ENCODE measurements around the gene REPS1. TPM values are rescaled to one million over a fixed set of nuclear protein-coding genes. Genes with fewer than 3 reads are reported as not detected.
"Not testable (repeated sequence)": the region's sequence is repeated elsewhere in the genome, so short reads cannot be mapped to it uniquely, and the experiment has no call there.

The REPS1 gene
- total RNA-seq, 2 donors from 2014 or later: 19.5 to 29.0 TPM

DNA sequence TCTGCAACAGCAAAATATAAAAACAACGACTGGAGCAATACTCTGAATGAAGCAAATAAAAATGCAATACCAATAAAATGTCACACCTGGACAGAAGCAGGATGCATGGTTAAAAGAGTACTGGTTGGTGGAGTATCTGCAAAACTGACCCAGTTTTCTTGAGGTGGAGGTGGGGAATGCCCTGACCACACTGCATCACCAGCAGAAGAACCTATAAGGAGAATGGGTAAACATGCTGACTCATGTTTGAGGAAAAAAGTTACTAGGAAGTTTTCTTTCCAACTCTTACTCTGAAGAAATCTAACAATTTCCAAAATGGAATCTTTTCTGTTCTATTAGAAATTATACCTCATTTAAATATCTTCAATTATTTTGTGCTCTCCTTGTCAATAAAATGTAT lies 43.6 kb downstream of the REPS1 start:
- TF ChIP-seq CTCF (IDR thresholded peaks at IDR 0.05) (no peak), POLR2A (IDR thresholded peaks at IDR 0.05) (no peak)
- 77 to 79% methylated on average over 1 of the region's 1 CpG for WGBS, 2 donors
- Histone ChIP-seq H3K4me3 (no peak overlapping the region), H3K27me3 (no peaks in the 10 kb centered on the region), H3K9me3 (no peaks in the 10 kb centered on the region), H3K36me3 (replicated peaks in 1 of 2; ENCODE audit: insufficient read depth in 1 of 2, low read depth in 2 of 2) (peaks cover 0 to 13% of the 10 kb centered on the region in 2 donors), H3K4me1 (peaks cover 6% of the 10 kb centered on the region), H3K27ac (no peak overlapping the region)
- no peak for DNase-seq
- intact Hi-C loops (cut with DNase I): no loop called here
- ATAC-seq: no peak

DNA sequence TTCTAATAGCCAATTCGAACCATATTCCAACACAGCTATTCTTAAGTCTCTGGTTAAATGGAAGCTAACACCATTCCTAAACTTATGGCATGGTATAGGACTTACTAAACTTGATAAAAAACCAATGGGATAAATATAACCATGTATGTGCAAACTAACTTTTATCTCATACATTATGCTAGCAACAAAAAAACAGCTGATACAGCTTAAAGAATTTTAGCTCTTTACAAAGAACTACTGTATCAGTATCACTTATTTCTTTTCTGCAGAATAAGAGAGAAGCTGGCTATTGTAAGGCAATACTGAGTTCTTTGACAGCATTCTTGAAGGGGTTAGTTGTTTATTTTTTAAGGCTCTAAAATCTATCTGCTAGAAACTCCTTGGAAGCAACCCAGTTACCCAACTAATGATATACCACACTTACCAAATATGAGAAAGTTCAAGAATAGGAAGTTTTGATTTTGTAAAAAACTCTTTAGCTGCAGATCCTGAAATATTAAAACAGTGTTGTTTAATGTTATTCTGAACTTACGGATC lies 44.9 kb downstream of the REPS1 start:
- 95 to 97% methylated on average over 2 of the region's 2 CpGs for WGBS, 2 donors
- H3K4me3 ChIP-seq: no peak overlapping the region
- no peak for ATAC-seq
- no peaks in the 10 kb centered on the region for H3K9me3 ChIP-seq
- H3K4me1 ChIP-seq: no peaks in the 10 kb centered on the region
- no peak overlapping the region for H3K27ac ChIP-seq
- H3K27me3 ChIP-seq: no peaks in the 10 kb centered on the region
- TF ChIP-seq CTCF (IDR thresholded peaks at IDR 0.05) (no peak), POLR2A (IDR thresholded peaks at IDR 0.05) (no peak)
- no peak for DNase-seq
- intact Hi-C loops (cut with DNase I): no loop called here
- peaks cover 0 to 13% of the 10 kb centered on the region in 2 donors for H3K36me3 ChIP-seq (replicated peaks in 1 of 2; ENCODE audit: insufficient read depth in 1 of 2, low read depth in 2 of 2)

GRCh38 chr6:138936873-138937272 lies 51.2 kb downstream of the REPS1 start:
- H3K4me1 ChIP-seq; ATAC-seq; intact Hi-C loops (cut with DNase I); H3K9me3 ChIP-seq; H3K4me3 ChIP-seq; DNase-seq; H3K36me3 ChIP-seq (replicated peaks in 1 of 2; ENCODE audit: insufficient read depth in 1 of 2, low read depth in 2 of 2); H3K27me3 ChIP-seq; H3K27ac ChIP-seq: not testable (repeated sequence)
- WGBS, 2 donors: 93 to 100% methylated on average over 1 of the region's 1 CpG

DNA sequence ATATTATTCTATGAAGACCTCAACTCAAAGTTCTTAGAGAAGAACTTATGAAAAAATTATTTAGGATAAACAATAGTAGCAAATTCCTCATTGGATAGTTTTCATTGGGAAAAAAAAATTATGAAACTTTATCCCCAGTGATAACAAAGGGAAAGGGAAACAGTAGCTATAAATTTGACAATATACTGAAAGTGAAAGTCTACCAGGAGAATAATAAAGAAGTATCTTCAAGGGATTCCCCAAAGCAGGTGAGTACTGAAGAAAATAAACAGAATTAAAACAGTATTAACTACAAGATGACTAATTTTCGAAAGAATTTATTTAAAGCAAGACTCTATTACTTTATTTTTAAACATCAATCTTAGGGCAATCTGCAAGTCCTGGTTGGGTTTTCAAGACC lies 56.4 kb downstream of the REPS1 start:
- Histone ChIP-seq H3K4me3 (no peak overlapping the region), H3K4me1 (no peaks in the 10 kb centered on the region), H3K27me3 (no peaks in the 10 kb centered on the region), H3K9me3 (no peaks in the 10 kb centered on the region), H3K27ac (no peak overlapping the region), H3K36me3 (replicated peaks in 1 of 2; ENCODE audit: insufficient read depth in 1 of 2, low read depth in 2 of 2) (no peaks in the 10 kb centered on the region)
- WGBS, 2 donors: 89 to 91% methylated on average over 1 of the region's 1 CpG
- intact Hi-C loops (cut with DNase I): no loop called here
- TF ChIP-seq POLR2A (IDR thresholded peaks at IDR 0.05) (no peak), CTCF (IDR thresholded peaks at IDR 0.05) (no peak)
- DNase-seq: no peak
- no peak for ATAC-seq

DNA sequence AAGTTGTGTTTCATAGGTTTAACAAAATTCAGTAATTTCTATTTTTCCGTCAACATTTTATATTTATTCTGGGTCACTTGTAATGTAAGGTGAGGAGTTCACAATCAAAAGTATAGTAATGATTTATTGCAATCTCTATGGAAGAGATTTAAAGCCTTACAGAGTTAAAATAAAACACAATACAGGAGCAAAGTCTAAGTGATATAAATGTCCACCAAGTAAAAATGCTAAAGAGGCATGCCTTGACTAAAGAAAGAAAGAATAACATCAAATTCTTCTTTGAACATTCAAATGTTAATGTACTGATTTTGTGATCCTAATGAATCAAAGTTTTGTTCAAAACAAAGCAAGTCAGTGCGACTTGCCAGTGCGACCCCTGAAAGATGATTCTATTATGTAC lies 61.5 kb downstream of the REPS1 start:
- 96 to 97% methylated on average over 3 of the region's 3 CpGs for WGBS, 2 donors
- DNase-seq (no peak), ATAC-seq (no peak)
- H3K27ac ChIP-seq: no peak overlapping the region
- H3K36me3 ChIP-seq (replicated peaks in 1 of 2; ENCODE audit: insufficient read depth in 1 of 2, low read depth in 2 of 2): no peaks in the 10 kb centered on the region
- TF ChIP-seq POLR2A (IDR thresholded peaks at IDR 0.05): no peak
- TF ChIP-seq CTCF (IDR thresholded peaks at IDR 0.05): no peak
- intact Hi-C loops (cut with DNase I): no loop called here
- no peaks in the 10 kb centered on the region for H3K27me3 ChIP-seq
- no peaks in the 10 kb centered on the region for H3K9me3 ChIP-seq
- H3K4me1 ChIP-seq: no peaks in the 10 kb centered on the region
- no peak overlapping the region for H3K4me3 ChIP-seq
